GM20431 (cell line): ENCODE data around the gene B4GALT2.

Experiments
- in situ Hi-C: fragments of 300-500 bp; cut with MseI, MboI; formaldehyde crosslinking; loops from one replicate; pipeline ENCODE4 v1.15.0; 2020; ENCODE audit warnings: low sequenced_read_pairs; ENCODE audit not compliant: unreplicated experiment

B4GALT2 gene

GRCh38 chr1:43978551-43979260 is at the start of gene B4GALT2:
B4GALT2 (plus strand) TSS chr1:43979210; CDS start chr1:43981161, 1,951 bp downstream.
- in situ Hi-C loops: no loop called here

GRCh38 chr1:43930168-43930948 is 48.7 kb upstream of the B4GALT2 start:
- in situ Hi-C loops: loop anchor here (5.0 to 10.0 kb wide), 2 partner anchors 168 to 406 kb away; no protein-coding TSS in a partner anchor

GRCh38 chr1:43930949-43931275 is 48.1 kb upstream of the B4GALT2 start:
- in situ Hi-C loops: loop anchor here (5.0 to 10.0 kb wide), 2 partner anchors 169 to 406 kb away; no protein-coding TSS in a partner anchor

GRCh38 chr1:43931711-43932660 is 47.0 kb upstream of the B4GALT2 start:
- in situ Hi-C loops: loop anchor here (5.0 to 10.0 kb wide), 2 partner anchors 170 to 407 kb away; no protein-coding TSS in a partner anchor

- in situ Hi-C loops: loop anchor here (5.0 to 10.0 kb wide), 2 partner anchors 171 to 408 kb away; no protein-coding TSS in a partner anchor
Measured at GRCh38 chr1:43932786-43933385, 46.1 kb upstream of the B4GALT2 start.

- in situ Hi-C loops: loop anchor here (5.0 to 10.0 kb wide), 2 partner anchors 171 to 409 kb away; no protein-coding TSS in a partner anchor
Measured at GRCh38 chr1:43933386-43934100, 45.5 kb upstream of the B4GALT2 start, which contains the start of gene ARTN. ARTN (plus strand) TSS chr1:43933801; CDS start chr1:43935657, 1,856 bp downstream.

- in situ Hi-C loops: loop anchor here (5.0 to 10.0 kb wide), 2 partner anchors 172 to 410 kb away; no protein-coding TSS in a partner anchor
Measured at GRCh38 chr1:43934101-43934985, 44.7 kb upstream of the B4GALT2 start.

- in situ Hi-C loops: loop anchor here (5.0 to 10.0 kb wide), 2 partner anchors 173 to 410 kb away; no protein-coding TSS in a partner anchor
Measured at GRCh38 chr1:43934986-43935324, 44.1 kb upstream of the B4GALT2 start.

- in situ Hi-C loops: loop anchor here (10.0 kb wide), 1 partner anchor 411 kb away; no protein-coding TSS in a partner anchor
Measured at GRCh38 chr1:43935711-43936427, 43.1 kb upstream of the B4GALT2 start.

GRCh38 chr1:43936431-43937151 is 42.4 kb upstream of the B4GALT2 start:
- in situ Hi-C loops: loop anchor here (10.0 kb wide), 1 partner anchor 412 kb away; no protein-coding TSS in a partner anchor

- in situ Hi-C loops: loop anchor here (10.0 kb wide), 1 partner anchor 413 kb away; no protein-coding TSS in a partner anchor
Measured at GRCh38 chr1:43937179-43937865, 41.7 kb upstream of the B4GALT2 start.

GRCh38 chr1:43938383-43938782 is 40.6 kb upstream of the B4GALT2 start:
- in situ Hi-C loops: loop anchor here (10.0 kb wide), 1 partner anchor 414 kb away; no protein-coding TSS in a partner anchor

- in situ Hi-C loops: loop anchor here (10.0 kb wide), 1 partner anchor 414 kb away; no protein-coding TSS in a partner anchor
Measured at GRCh38 chr1:43938892-43939587, 40.0 kb upstream of the B4GALT2 start.

- in situ Hi-C loops: no loop called here
Measured at GRCh38 chr1:43942411-43942810, 36.6 kb upstream of the B4GALT2 start.

- in situ Hi-C loops: no loop called here
Measured at GRCh38 chr1:43944860-43945259, 34.1 kb upstream of the B4GALT2 start.
